GM21526 (cell line): ENCODE results near the gene NXT1.
A peak's percentile ranks its signal among the peaks of the same experiment; 100 is the strongest.
"Not testable (repeated sequence)": the region's sequence is repeated elsewhere in the genome, so short reads cannot be mapped to it uniquely, and the experiment has no call there.

Experiments used
- ATAC-seq: cut with Tn5 transposase; IDR thresholded peaks from one replicate; pipeline ENCODE4 v1.9.1; 2021; ENCODE audit warnings: moderate library complexity; ENCODE audit not compliant: unreplicated experiment, low FRiP score

NXT1 gene

DNA sequence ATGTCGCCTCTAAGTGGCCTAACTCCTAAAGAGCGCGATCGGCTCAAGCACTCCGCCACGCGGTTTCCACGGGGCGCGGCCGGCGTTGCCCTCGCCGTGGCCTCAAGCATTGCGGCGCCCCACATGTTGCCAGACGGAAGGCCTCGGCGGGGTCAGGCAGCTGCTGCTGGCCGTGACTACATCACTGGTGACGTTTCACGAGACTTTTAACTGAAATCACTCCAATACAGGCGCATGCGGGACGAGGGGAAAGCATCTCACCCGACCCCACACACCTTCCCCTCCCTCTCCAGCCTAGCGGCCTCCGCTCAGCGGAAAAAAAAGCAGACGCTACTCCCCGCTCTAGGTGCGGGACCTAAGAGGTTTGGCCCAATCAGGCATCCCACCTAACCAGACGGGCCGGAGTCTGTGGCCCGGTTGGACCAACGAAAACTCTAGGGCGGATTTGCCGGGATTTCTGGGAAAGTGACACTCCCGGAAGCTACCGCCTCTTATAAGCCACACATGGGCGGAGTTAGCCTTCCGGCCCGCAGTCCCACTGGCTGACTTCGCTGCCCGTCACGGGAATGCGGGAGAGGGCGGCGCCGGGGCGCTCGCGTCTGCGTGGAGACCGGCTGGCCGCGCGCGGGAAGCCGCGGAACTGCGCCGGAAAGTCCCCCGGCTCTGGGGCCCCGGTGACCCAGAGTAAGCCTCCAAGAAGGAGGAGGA is at the start of gene NXT1:
Gene NXT1, plus strand, starts transcription at position 596 of the 708 bp plus-strand sequence. CDS start 3,251 bp downstream, outside the sequence.
- peak; percentile 82 for ATAC-seq

DNA sequence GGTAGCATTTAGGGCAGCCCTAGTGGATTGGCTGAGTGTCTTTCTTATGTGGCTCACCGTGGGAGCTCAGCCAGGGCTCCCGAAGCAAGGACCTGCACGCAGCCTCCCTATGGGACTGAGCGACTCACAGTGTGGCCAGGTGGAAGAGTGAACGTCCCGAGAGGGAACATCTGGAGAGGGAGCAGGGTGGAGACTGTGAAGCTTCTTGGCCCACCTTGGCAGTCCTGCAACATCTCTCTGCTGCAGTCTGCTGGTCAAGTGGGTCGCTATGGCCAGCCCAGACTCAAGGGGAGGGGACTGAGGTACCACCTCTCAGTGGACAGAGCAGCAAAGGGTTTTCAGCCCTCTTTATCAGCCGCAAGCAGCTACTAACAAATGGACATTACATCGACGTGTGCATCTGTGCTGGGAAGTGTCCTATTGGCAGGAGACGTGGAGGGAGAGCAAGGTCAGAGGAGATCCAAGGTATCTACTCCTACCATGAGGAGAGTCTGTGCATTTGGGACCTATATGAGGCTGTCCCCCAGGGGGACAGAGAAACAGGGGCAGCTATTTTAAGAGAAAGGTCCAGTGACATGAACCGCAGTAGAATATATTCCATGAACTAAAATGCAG is 49.0 kb upstream of the NXT1 start:
- no peak for ATAC-seq

DNA sequence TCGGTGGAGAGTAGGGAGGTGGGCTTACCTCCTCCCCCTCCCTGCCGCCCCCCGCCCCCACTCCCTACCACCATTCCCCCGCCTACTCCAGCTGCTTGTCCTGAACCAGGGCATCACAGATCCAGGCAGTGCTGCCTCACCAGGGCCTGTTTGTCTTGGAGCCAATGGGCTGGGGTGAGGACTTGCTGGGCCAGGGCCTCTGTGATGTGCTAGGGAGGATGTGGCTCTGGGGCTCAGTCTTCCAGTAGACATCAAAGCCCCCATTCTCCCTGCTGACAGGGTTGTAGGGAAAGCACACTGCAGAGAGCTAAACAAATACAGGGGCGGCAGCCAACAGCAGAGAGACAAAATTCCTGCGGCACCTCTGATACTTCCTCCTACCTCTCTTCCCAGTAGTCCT is 48.2 kb upstream of the NXT1 start:
- ATAC-seq, result no peak

DNA sequence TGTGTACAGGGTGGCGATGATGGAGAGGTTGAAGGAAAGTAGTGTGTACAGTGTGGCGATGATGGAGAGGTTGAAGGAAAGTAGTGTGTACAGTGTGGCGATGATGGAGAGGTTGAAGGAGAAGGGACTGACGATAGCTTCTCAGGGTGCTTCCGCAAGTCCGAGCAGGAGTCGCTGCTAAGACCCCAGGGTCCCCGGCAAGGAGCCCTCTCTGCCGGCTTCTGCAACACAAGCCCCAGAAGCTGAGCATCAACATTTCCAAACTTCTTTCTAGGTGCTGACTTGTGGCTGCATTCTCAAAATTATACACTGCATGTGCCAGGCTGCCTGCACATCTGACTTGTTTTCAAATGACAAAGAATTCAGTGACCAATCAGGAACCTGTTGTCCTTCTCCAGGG is 47.8 kb upstream of the NXT1 start:
- ATAC-seq, result no peak

DNA sequence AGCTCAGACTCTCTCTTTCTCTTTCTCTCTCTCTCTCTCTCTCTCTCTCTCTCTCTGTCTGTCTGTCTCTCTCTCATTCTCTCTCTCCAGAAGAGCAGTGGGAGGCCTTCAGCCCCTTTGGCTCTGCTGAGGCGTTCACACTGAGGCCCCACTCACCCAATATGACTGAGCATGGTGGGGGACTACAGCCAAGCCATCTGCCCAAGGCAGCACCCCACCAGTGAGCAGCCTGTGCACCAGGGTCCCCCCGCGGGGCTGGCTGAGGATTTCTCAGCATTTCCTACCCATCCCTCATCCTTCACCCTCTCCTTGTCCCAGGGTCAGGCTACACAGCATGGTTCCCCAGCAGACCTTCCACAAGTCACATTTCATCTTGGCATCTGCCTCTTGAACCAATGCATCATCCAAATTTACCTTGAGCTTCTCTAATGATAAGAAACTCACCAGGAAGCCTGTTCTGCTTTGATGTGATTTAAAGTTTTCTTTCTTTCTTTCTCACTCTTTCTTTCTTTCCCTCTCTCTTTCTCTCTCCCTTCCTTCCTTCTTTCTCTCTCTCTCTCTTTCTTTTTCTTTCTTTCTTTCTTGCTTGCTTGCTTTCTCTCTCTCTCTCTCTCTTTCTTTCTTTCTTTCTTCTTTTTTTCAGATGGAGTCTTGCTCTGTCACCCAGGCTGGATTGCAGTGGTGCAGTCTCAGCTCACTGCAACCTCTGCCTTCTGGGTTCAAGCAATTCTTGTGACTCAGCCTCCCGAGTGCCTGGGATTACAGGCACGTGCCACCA is 47.1 kb upstream of the NXT1 start:
- ATAC-seq, result no peak

DNA sequence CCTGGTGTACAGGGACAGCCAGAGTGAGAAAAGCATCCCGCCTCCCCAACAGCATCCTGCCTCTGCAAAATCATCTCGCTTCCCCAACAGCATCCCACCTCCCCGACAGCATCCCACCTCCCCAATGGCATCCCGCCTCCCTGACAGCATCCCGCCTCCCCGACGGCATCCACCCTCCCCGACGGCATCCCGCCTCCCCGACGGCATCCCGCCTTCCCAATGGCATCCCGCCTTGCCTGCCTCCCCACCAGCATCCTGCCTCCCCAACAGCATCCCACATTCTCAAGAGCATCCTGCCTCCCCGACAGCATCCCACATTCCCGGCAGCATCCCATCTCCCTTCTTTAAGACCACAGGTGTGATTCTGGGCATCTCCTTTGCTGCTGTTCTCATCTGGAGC is 46.0 kb upstream of the NXT1 start:
- no peak for ATAC-seq

DNA sequence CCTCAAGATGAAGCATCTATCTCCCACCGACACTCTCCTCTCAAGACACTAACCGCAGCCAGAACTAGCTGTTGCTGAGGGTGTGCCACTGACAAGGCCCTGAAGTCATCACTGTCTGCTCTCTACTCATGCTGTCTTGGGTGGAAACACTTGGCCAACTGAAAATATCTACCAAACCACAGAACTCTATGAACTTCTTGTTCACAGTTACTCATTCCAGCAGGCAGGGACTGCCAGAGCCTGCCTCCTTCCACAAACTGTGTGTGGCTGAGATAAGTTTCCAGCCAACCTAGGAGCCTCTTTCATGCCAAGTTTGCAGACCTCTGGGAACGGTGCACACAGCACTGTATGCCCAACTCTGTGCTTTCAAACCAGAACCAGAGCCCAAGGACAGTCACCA is 45.5 kb upstream of the NXT1 start:
- no peak for ATAC-seq

DNA sequence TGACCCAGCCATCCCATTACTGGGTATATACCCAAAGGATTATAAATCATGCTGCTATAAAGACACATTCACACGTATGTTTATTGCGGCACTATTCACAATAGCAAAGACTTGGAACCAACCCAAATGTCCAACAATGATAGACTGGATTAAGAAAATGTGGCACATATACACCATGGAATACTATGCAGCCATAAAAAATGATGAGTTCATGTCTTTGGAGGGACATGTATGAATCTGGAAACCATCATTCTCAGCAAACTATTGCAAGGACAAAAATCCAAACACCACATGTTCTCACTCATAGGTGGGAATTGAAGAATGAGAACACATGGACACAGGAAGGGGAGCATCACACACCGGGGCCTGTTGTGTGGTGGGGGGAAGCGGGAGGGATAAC is 43.2 kb upstream of the NXT1 start:
- not testable (repeated sequence) for ATAC-seq

DNA sequence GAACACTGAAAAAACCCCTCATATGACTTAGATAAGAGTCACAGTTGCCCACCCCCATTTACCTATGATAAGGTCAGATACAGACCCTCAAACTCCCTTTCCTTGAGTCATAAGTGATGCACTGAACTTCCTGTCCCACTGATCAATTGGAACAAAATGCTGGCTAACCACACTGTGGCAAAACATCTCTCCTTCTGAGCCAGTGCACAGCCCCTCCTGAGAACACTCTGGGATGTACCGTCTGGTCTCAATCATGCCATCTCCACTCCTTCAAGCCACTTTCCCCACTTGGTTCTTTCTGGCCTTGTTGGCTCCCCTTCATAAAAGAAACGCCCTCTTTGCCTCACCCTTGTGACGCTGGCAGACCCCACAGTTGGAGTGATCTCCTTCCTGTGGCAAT is 42.6 kb upstream of the NXT1 start:
- no peak for ATAC-seq

DNA sequence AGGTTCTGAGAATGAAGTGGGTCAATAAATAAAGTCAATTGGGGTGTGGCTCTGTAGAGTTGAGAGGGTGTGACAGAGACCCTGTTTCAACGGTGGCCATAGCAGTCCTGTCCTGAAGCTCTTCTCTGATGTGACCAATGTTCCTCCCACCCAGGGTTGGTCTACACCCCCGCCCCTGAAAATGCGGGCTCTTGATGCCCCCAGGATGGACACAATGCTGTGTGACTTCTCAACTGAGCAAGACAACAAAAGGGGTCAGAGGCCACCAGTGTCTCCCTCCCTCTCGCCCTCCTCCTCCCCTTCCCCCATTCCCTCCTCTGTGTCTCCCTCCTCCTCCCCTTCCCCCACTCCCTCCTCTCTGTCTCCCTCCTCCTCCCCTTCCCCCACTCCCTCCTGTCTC is 41.7 kb upstream of the NXT1 start:
- ATAC-seq, result no peak

DNA sequence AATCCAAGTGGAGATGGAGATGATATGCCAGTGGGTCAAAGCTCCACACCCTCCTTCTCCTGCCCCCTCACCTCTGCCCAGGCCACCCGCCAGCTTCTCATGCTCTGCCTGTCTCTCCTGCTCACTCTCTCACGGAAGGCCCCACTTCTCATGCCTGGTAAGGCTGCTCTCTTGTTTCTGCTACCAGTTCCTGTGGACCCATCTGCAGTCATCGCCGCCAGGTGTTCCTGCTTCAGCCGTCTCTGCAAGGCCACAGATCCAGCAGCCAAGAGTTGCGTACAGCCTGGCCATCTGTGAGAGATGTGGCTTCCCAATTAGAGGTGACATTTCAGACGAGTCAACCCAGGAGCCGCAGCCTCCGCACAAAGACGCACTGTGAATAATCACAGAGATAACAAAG is 40.8 kb upstream of the NXT1 start:
- no peak for ATAC-seq

DNA sequence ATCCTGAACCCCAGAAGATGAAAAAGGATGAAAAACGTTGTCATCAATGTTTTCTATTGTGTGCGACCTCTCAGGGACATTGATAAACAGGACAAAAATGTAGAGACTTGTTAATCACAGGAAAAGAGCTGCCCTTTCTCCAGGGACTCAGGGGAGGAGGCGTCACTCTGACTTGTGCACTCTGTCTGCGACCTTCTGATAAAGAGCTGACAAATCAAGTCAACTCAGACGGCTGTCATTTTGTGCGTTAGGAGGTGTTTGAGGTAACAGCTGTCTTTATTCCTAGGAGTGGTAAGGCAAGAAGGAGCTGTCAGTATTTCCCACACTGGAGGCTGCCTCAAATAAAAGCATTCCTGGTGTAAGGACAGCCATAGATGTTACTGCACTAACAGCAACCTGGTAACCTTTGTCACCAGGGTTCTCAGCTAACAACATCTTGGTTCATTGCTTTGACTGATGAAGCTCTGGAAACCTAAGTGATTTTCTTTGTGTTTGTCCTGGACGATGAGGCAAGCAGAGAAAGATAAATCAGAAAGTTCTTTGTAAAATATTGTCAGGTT is 38.6 kb upstream of the NXT1 start:
- no peak for ATAC-seq

DNA sequence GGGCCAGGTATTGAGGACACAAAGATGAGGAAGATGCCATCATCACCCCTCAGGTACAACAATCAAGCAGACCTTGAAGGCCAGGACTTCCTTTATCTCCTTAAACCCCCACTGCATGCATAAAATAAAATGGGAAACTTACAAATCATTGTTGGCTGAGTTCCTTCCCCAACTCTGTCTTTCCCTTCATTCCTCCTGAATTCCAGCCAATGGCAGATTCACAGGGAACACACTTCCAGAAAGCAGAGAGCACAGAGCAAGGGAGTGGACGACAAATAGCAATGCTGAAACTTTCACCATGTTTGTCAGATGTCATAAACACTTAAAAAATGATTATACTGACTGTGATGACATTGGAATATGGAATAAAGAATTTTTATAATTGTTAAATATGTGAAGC is 37.3 kb upstream of the NXT1 start:
- no peak for ATAC-seq

DNA sequence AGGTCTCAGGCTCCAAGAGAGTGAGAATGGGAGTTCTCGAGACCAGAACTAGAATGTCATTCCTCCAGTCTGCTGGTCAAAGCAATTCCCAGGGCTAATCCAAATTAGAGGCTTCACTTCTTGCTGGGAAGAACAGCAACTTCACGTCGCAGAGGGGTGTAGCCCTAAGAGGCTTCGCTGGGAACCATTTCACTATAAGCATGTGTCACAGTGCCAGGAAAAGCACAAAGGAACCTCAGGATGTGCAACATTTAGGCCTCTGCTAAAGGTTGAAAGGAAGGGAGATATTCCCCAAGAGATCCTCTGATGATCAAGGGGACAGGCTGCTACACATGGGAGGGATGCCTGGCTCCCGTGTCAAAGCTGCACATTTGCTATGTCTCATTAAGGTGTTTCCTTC is 35.9 kb upstream of the NXT1 start:
- no peak for ATAC-seq

DNA sequence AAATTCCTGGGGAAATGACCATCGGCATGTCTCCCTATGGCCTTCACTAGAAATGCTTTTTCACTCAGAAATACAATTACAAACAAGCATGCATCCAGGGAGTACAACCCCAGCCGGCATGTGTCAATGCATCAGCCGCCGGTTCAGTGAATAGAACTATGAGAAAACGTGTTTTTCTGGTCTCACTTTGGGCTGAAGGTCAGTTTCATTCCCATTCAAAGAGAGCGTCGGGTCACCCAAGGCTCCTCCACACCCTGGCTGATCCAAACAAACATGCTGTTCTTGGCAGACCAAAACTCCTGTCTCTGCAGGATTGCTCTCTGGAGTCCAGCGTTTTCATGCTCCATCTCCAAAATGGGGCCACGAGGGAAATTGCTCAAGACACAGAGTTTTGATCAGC is 35.5 kb upstream of the NXT1 start:
- no peak for ATAC-seq

DNA sequence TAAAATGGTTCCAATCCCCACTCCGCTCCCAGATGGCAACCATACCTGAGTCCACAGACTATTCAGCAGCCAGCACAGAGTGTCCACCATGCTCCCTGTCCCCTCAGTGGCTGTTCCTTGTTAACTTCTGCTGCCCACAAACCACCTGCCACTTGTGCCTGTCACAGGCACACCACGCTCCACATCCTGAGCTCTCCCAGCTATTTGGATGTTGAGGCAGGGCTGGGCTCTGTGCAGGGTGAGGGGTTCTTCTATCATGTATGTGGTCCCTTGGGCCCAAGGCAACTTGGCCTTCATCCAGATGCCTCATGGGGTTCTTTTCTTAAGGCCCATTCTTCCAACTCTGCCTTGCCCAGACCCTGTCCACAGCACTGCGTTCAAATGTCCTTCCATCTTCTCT is 34.0 kb upstream of the NXT1 start:
- ATAC-seq, result no peak

DNA sequence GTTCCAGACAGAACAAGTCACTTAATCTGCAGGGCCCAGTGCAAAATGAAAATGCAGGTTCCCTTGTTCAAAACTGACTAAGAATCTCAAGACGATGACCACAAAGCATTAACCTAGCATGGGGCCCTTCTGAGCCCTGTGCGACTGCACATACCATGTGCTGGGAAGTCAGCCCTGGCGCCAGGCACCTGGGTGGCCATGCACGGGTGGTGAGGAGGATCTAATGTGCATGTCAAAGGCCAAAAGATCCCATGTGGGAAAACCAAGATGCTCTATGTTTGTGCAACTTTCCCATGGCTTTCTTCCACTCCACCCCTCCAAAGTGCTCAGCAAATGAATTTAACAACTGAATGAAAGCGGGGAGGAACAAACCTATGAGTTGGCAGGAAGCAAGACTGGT is 33.5 kb upstream of the NXT1 start:
- no peak for ATAC-seq

DNA sequence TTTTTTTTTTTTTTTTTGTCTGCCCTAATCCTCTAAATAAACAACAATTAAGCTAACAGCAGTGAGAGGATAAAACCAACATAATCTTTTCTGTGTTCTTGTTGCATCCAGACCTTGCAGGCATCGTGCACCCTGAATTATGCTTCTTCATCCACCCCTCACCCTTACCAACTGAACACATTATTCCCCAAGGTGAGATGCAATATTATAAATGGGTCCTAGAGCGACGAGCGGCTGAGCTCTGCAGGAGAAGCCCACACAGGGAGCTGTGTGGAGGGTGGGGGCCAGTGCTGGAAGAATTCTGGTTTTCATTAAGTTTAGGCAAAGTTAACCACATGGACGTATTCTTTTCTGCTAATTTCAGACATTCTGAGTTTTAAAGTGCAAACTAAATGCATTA is 32.2 kb upstream of the NXT1 start:
- ATAC-seq, result no peak

DNA sequence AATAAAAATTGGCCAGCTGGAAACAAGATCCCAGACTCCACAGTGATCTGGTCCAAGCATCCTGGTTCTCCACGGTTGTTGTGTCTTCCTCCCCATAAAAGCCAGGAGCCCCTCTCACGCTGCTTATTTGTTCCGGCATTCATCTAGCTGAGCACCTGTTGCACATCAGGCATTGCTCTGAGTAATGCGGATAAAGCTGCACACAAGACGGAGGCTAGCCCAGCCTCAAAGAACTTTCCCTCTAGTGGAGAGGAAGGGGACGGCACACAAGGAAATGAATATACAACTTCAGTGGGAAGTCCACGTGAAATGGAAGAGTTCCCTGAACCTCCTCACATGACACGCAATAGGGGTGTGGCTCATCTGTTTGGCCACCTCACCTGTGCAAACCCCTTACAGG is 30.3 kb upstream of the NXT1 start:
- ATAC-seq, result no peak

DNA sequence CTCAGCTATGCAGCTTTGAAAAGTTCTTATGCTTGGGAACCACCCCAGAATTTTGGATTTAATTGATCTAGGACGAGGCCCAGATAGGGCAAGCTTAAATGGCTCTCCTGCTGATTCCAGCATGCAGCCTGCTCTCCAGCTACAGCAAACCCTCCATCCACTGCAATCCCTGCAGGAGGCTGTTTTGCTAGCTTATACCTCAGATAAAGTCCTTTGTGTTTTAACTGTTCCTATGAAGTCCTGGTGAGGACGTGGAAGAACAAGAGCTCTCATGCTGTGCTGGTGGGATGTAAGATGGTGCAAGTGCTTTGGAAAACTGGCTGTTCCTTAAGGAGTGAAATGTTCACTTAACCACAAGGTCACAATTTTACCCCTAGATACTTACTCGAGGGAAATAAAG is 25.5 kb upstream of the NXT1 start:
- no peak for ATAC-seq

DNA sequence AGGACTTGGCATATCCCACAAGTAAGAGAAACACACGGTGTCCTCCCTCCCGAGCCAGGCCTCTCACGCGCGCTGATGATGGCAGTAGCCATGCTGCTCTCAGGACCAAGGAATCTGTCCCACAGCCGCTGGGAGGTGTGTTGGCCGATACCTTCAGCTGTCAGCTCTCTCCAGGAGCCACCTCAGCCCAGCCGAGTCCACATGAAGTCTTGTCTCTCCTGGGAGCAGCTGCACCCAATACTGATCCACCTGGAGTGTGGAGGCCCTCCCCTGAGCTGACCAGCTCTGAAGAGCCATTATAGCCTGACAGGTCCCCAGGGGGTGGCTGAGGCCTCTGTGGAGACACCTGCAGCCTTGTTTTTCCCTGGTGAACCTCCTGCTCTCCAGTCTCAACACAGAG is 23.8 kb upstream of the NXT1 start:
- no peak for ATAC-seq
